Endothelial cell of umbilical vein (primary cell): ENCODE measurements around the gene HMGN2. TPM values are rescaled to one million over a fixed set of nuclear protein-coding genes. Genes with fewer than 3 reads are reported as not detected.
A peak's percentile ranks its signal among the peaks of the same experiment; 100 is the strongest.

Source experiments
- BruUV-seq: library from RNA; stranded (reverse); fragments of 400-500 nt; replicated peaks from 2 replicates; lab custom pipeline; 2021; lab: Mats Ljungman, UMichigan
- CTCF ChIA-PET: fragments of 300-600, 350-600 bp; sonication (Branson Sonifier 250); formaldehyde crosslinking; loops from one replicate; lab custom pipeline; 2021; ENCODE audit warnings: antibody characterized with exemption, inconsistent platforms; lab: Charles Lee
- POLR2A ChIA-PET: fragments of 300-600, 350-600 bp; sonication (Branson Sonifier 250); formaldehyde crosslinking; loops from one replicate; lab custom pipeline; 2021; ENCODE audit warnings: antibody characterized with exemption, inconsistent platforms; lab: Charles Lee
- DNase-seq: peaks from one replicate; pipeline ENCODE4 v3.0.0-alpha.2; 2011; ENCODE audit warnings: low read depth, low spot score
- FAIRE-seq: peaks from 2 replicates; lab custom pipeline; 2011; peaks lifted over from hg19 to GRCh38; lab: Jason Lieb, UNC
- H2AFZ ChIP-seq: 2 replicates; pipeline ENCODE4 v1.6.0; 2012; ENCODE audit warnings: low read depth, low read length, control low read depth, inconsistent platforms
- H3K27ac ChIP-seq: 2 replicates; pipeline ENCODE4 v1.5.1; 2011; ENCODE audit warnings: low read depth, mild to moderate bottlenecking, control low read depth, low read length, moderate library complexity; ENCODE audit not compliant: insufficient read depth
- H3K27me3 ChIP-seq, 2 experiments: 2 replicates each; pipeline versions ENCODE4 v1.6.0 to v1.6.1; 2011; ENCODE audit warnings: low read length in 2 of 2, mixed read lengths in 1 of 2; ENCODE audit not compliant: control insufficient read depth in 2 of 2, insufficient read depth in 2 of 2
- H3K36me3 ChIP-seq, 2 experiments: 2 replicates in 1 of 2; 3 replicates in 1 of 2; pipeline ENCODE4 v1.5.1; 2011; ENCODE audit warnings: low read length in 2 of 2, mild to moderate bottlenecking in 1 of 2, moderate library complexity in 1 of 2; ENCODE audit not compliant: control insufficient read depth in 2 of 2, insufficient read depth in 2 of 2; ENCODE audit errors: extremely low read depth in 1 of 2
- H3K4me1 ChIP-seq: 3 replicates; pipeline ENCODE4 v1.5.1; 2011; ENCODE audit warnings: mild to moderate bottlenecking, low read length; ENCODE audit not compliant: control insufficient read depth, insufficient read depth; ENCODE audit errors: extremely low read depth
- H3K4me2 ChIP-seq: 2 replicates; pipeline ENCODE4 v1.6.1; 2011; ENCODE audit warnings: low read length, control low read depth, mixed read lengths; ENCODE audit not compliant: insufficient read depth
- H3K4me3 ChIP-seq, 3 experiments: fragments of 200-600 bp in 1 of 3; sonication (generic), shearing (Covaris generic) in 1 of 3; replicated peaks in 1 of 3; 2 replicates each; pipeline ENCODE4 v1.5.1; 2011 to 2016; ENCODE audit warnings: control low read depth in 3 of 3, low read length in 3 of 3, mild to moderate bottlenecking in 2 of 3, inconsistent platforms in 1 of 3, low read depth in 1 of 3, moderate library complexity in 1 of 3; ENCODE audit not compliant: insufficient read depth in 1 of 3
- H3K79me2 ChIP-seq: 2 replicates; pipeline ENCODE4 v1.6.0; 2012; ENCODE audit warnings: low read length, inconsistent platforms; ENCODE audit not compliant: control insufficient read depth, insufficient read depth
- H3K9ac ChIP-seq: replicated peaks from 2 replicates; pipeline ENCODE3; 2011; ENCODE audit warnings: low read length, control low read depth; ENCODE audit not compliant: insufficient read depth; ENCODE audit errors: extremely low read depth
- H3K9me1 ChIP-seq: replicated peaks from 3 replicates; pipeline ENCODE4 v1.6.0; 2011; ENCODE audit warnings: mild to moderate bottlenecking, low read length; ENCODE audit not compliant: control insufficient read depth, insufficient read depth; ENCODE audit errors: extremely low read depth
- H3K9me3 ChIP-seq: replicated peaks from 2 replicates; pipeline ENCODE4 v1.5.1; 2012; ENCODE audit warnings: low read length, inconsistent platforms; ENCODE audit not compliant: control insufficient read depth, insufficient read depth
- H4K20me1 ChIP-seq: replicated peaks from 2 replicates; pipeline ENCODE3; 2011; ENCODE audit warnings: mild to moderate bottlenecking, low read length; ENCODE audit not compliant: control insufficient read depth, insufficient read depth; ENCODE audit errors: extremely low read depth
- EZH2 ChIP-seq: IDR thresholded peaks from 2 replicates; pipeline ENCODE4 v1.6.1; 2012; ENCODE audit warnings: borderline replicate concordance, low read depth, mild to moderate bottlenecking, moderate library complexity, low read length, inconsistent platforms; ENCODE audit not compliant: severe bottlenecking
- FOS ChIP-seq: IDR thresholded peaks from 2 replicates; pipeline ENCODE4 v1.6.1; 2011; ENCODE audit warnings: mild to moderate bottlenecking, low read length, moderate library complexity, borderline replicate concordance; ENCODE audit not compliant: insufficient read depth
- GATA2 ChIP-seq: IDR thresholded peaks from 2 replicates; pipeline ENCODE4 v1.7.0; 2011; ENCODE audit warnings: low read depth, mild to moderate bottlenecking, moderate library complexity, mixed read lengths, low read length; ENCODE audit not compliant: insufficient read length, insufficient read depth
- JUN ChIP-seq: IDR thresholded peaks from 2 replicates; pipeline ENCODE4 v1.6.1; 2011; ENCODE audit warnings: borderline replicate concordance, low read depth; ENCODE audit not compliant: insufficient read length, insufficient read depth
- MYC ChIP-seq: IDR thresholded peaks from one replicate; pipeline ENCODE4 v1.6.1; 2011; ENCODE audit warnings: mild to moderate bottlenecking, low read depth, low read length
- POLR2A ChIP-seq: IDR thresholded peaks from 2 replicates; pipeline ENCODE4 v1.6.1; 2012; ENCODE audit warnings: low read depth, mild to moderate bottlenecking, control low read depth, low read length
- POLR2AphosphoS5 ChIP-seq: IDR thresholded peaks from 2 replicates; pipeline ENCODE4 v1.6.1; 2012; ENCODE audit warnings: low read depth, mild to moderate bottlenecking, control low read depth, low read length, moderate library complexity; ENCODE audit not compliant: insufficient read depth
- dilution Hi-C: fragments of 300-500 bp; cut with MboI; formaldehyde crosslinking; loops from one replicate; pipeline ENCODE4 v1.15.0; 2019; ENCODE audit warnings: low sequenced_read_pairs; ENCODE audit not compliant: extremely low pct_ligation_motif_present
- intact Hi-C: fragments of 100-400 bp; cut with micrococcal nuclease; formaldehyde crosslinking; loops from one replicate; pipeline ENCODE4 v1.10.0; 2022
- polyA plus RNA-seq, 4 experiments: library from polyadenylated mRNA; depleted of rRNA in 3 of 4; stranded (reverse) in 3 of 4; unstranded in 1 of 4; fragments of >200 nt; gene quantifications; 2 replicates each; pipeline versions ENCODE4 v1.2.1 to v1.2.3, GENCODE V29; 2011 to 2012; ENCODE audit warnings: missing spikeins in 1 of 4
- total RNA-seq: library from RNA; stranded (reverse); gene quantifications from 2 replicates; pipeline ENCODE4 v1.2.3, GENCODE V29; 2021
- TF ChIP-seq, protein P1 (sequence below): IDR thresholded peaks from 2 replicates; pipeline ENCODE4 v1.6.1; 2011; ENCODE audit not compliant: insufficient read depth, insufficient read length
- TF ChIP-seq, protein P2 (sequence below), 2 donors: IDR thresholded peaks; 1 replicate in 1 of 2; 2 replicates in 1 of 2; pipeline ENCODE4 v1.5.1; 2011; ENCODE audit warnings: low read length in 2 of 2, mild to moderate bottlenecking in 2 of 2, moderate library complexity in 2 of 2, control low read depth in 1 of 2, inconsistent platforms in 1 of 2, low read depth in 1 of 2; ENCODE audit not compliant: insufficient read depth in 1 of 2; ENCODE audit errors: extremely low read depth in 1 of 2

The HMGN2 gene
- total and polyA plus RNA-seq, 2 donors (not counting 3 experiments of a cell fraction or from before 2014, with no cell fraction given), result 240 to 580 TPM

DNA sequence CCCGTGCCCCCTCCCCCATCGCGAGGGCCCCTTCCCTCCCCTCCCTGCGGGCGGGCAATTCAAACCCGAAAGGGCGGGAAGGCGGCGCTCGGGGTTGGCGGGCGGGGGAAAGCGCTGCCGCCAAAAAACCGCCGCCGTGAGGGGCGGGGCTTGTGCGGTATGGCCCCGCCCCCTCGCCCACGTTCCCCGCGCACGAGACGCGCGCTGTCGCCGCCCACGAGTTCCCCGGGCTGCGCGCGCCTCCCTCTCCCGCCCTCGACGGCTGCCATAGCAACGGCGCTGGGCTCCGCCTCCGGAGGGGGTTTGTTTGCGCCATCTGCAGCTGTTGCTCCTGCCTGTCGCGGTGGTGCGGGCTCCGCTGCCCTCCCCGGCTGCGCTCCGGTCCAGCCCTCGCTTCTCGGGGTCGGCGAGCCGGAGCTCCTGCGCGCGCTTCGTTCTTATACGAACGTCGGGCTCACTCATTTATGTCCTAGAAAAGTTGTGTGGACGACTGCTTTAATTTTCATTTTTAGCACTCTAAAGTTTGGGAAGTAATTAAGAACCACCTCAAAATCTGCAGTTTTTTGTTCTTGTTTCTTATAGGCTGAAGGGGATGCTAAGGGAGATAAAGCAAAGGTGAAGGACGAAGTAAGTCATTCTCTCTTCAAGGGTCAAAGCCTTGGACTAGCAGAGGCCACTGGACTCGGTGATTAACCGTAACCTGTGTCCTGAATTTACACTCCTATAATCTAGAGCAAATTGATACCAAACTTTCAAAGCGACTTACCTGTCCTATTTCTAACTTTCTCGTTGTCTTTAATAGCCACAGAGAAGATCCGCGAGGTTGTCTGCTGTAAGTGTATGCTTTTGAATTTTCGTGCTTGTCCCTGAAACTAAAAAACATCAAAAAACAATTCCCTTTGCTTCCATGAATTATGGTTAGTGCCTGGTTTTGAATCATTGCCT lies 933 bp downstream of the HMGN2 start:
- Histone ChIP-seq H3K9me1 (no peaks in the 10 kb centered on the region), H3K27me3 (no peaks in the 10 kb centered on the region), H2AFZ (no peak overlapping the region), H3K4me3 (peak overlapping the region; percentile 82 to 98 (median 98)), H3K4me2 (peak overlapping the region; percentile 98), H3K9ac (peak overlapping the region; percentile 96), H3K9me3 (no peaks in the 10 kb centered on the region), H3K4me1 (peaks cover 11% of the 10 kb centered on the region), H3K27ac (peak overlapping the region; percentile 31), H3K36me3 (peaks cover 16 to 20% of the 10 kb centered on the region in 2 experiments), H3K79me2 (peaks cover 18% of the 10 kb centered on the region), H4K20me1 (peaks cover 3% of the 10 kb centered on the region)
- POLR2A ChIA-PET, result no interaction called here
- DNase-seq (peak; percentile 95), FAIRE-seq (peak; percentile 96)
- CTCF ChIA-PET, result interaction anchor here (1.2 kb wide), 1 partner anchor 56 kb away, joined by 4 read pairs; no protein-coding TSS in a partner anchor
- intact Hi-C loops, result loop anchor here (2.0 to 5.0 kb wide), 3 partner anchors 28 to 196 kb away; partner anchors contain the start of gene DHDDS
- dilution Hi-C loops, result no loop called here
- TSS peak; percentile 33 for BruUV-seq
- TF ChIP-seq POLR2A, result peak; percentile 14
- TF ChIP-seq, protein P1, sequence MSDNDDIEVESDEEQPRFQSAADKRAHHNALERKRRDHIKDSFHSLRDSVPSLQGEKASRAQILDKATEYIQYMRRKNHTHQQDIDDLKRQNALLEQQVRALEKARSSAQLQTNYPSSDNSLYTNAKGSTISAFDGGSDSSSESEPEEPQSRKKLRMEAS, result peak; percentile 64
- TF ChIP-seq EZH2, result no peak
- TF ChIP-seq MYC, result no peak
- TF ChIP-seq POLR2AphosphoS5, result peak; percentile 84

DNA sequence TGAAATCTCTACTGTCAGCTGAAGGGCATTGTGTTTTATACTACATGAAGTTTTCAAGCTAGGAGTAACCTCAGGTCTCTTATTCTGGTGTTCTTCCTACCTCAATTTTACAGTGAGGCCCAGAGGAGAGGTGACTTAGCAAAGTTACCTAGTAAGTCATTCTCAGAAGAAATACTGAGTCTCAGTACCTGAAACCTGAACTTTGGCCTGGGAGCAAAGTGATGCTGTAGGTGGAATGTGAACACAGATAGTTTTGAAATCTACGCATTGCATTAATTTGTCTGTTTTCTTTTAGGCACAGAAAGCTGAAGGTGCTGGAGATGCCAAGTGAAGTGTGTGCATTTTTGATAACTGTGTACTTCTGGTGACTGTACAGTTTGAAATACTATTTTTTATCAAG lies 2.6 kb downstream of the HMGN2 start:
- H3K9ac ChIP-seq, result no peak overlapping the region
- no peaks in the 10 kb centered on the region for H3K9me3 ChIP-seq
- TF ChIP-seq, protein P1, result no peak
- no peak for TF ChIP-seq MYC
- no peak for TF ChIP-seq POLR2AphosphoS5
- no peak for TF ChIP-seq GATA2
- TF ChIP-seq JUN, result no peak
- no peak for TF ChIP-seq POLR2A
- TF ChIP-seq EZH2, result no peak
- TF ChIP-seq, protein P2, sequence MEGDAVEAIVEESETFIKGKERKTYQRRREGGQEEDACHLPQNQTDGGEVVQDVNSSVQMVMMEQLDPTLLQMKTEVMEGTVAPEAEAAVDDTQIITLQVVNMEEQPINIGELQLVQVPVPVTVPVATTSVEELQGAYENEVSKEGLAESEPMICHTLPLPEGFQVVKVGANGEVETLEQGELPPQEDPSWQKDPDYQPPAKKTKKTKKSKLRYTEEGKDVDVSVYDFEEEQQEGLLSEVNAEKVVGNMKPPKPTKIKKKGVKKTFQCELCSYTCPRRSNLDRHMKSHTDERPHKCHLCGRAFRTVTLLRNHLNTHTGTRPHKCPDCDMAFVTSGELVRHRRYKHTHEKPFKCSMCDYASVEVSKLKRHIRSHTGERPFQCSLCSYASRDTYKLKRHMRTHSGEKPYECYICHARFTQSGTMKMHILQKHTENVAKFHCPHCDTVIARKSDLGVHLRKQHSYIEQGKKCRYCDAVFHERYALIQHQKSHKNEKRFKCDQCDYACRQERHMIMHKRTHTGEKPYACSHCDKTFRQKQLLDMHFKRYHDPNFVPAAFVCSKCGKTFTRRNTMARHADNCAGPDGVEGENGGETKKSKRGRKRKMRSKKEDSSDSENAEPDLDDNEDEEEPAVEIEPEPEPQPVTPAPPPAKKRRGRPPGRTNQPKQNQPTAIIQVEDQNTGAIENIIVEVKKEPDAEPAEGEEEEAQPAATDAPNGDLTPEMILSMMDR (IDR thresholded peaks at IDR 0.05; ENCODE audit: extremely low read depth in 1 of 2, insufficient read depth in 1 of 2, low read depth in 1 of 2, low read length in 2 of 2), result no peak
- no peak for TF ChIP-seq FOS
- H3K4me3 ChIP-seq, result no peak overlapping the region
- DNase-seq (no peak), FAIRE-seq (no peak)
- no peak overlapping the region for H3K4me2 ChIP-seq
- ChIA-PET POLR2A (interaction anchor here (0.6 kb wide), 1 partner anchor 203 kb away, joined by 5 read pairs; no protein-coding TSS in a partner anchor), CTCF (no interaction called here)
- H3K4me1 ChIP-seq, result peaks cover 11% of the 10 kb centered on the region
- no peaks in the 10 kb centered on the region for H3K9me1 ChIP-seq
- no peaks in the 10 kb centered on the region for H3K27me3 ChIP-seq
- BruUV-seq, result no TSS peak
- peaks cover 18% of the 10 kb centered on the region for H3K79me2 ChIP-seq
- dilution Hi-C loops, result no loop called here
- intact Hi-C loops, result loop anchor here (5.0 kb wide), 1 partner anchor 198 kb away; no protein-coding TSS in a partner anchor
- peaks cover 3% of the 10 kb centered on the region for H4K20me1 ChIP-seq
- H3K36me3 ChIP-seq, result peaks cover 11 to 20% of the 10 kb centered on the region in 2 experiments
- H3K27ac ChIP-seq, result no peak overlapping the region
- no peak overlapping the region for H2AFZ ChIP-seq
